Mucosa of descending colon (tissue), 3 donors: ENCODE data around the gene DOCK6. TPM values are rescaled to one million over a fixed set of nuclear protein-coding genes. Genes with fewer than 3 reads are reported as not detected.
A peak's percentile ranks its signal among the peaks of the same experiment; 100 is the strongest.

Experiments used
- ATAC-seq: fragments of 200-7000 bp; cut with Tn5 transposase; one replicate; pipeline ENCODE4 v1.9.1; 2020; ENCODE audit warnings: mild to moderate bottlenecking, moderate library complexity
- DNase-seq, 3 donors: peaks; one replicate each; pipeline ENCODE4 v3.0.0-alpha.2; 2020
- H3K36me3 ChIP-seq: fragments of 200-600 bp; one replicate; pipeline ENCODE4 v1.8.0; 2021; ENCODE audit warnings: low read depth, mild to moderate bottlenecking
- H3K4me1 ChIP-seq: fragments of 200-600 bp; one replicate; pipeline ENCODE4 v1.8.0; 2021; ENCODE audit warnings: low read depth, mild to moderate bottlenecking
- H3K4me3 ChIP-seq: fragments of 200-600 bp; one replicate; pipeline ENCODE4 v1.8.0; 2021; ENCODE audit warnings: mild to moderate bottlenecking
- H3K9me3 ChIP-seq: fragments of 200-600 bp; one replicate; pipeline ENCODE4 v1.8.0; 2021; ENCODE audit warnings: mild to moderate bottlenecking
- intact Hi-C, 2 donors: fragments of 100-400 bp; cut with DNase I in 1 of 2; cut with micrococcal nuclease in 1 of 2; formaldehyde crosslinking; loops; one replicate each; pipeline versions ENCODE4 v1.11.0 to v1.11.1; 2022; cut with DNase I, micrococcal nuclease
- total RNA-seq, 3 donors: library from RNA; stranded (reverse); fragmentation: NEBNext Ultra II Directional in 2 of 3; extraction: Animal tissue kit (Norgen Biotek cat#: 25700) in 2 of 3; gene quantifications; one replicate each; pipeline versions ENCODE4 v1.2.1 to v1.2.4, GENCODE V29; 2021 to 2023
- TF ChIP-seq, protein P1 (sequence below): fragments of 200-600 bp; IDR thresholded peaks from one replicate; pipeline ENCODE4 v1.8.0; 2022; ENCODE audit warnings: antibody characterized with exemption, mild to moderate bottlenecking
- donor health status: DM: no; HTN: no; CAD: no; lungs with moderate emphysema.
- donor health status: DM: no; HTN: no; CAD: no.
- donor health status: DM: no; HTN: yes; CAD: no.

DOCK6 gene
- total RNA-seq, 3 donors from 2014 or later, result 62.4 to 94.7 (median 62.8) TPM

DNA sequence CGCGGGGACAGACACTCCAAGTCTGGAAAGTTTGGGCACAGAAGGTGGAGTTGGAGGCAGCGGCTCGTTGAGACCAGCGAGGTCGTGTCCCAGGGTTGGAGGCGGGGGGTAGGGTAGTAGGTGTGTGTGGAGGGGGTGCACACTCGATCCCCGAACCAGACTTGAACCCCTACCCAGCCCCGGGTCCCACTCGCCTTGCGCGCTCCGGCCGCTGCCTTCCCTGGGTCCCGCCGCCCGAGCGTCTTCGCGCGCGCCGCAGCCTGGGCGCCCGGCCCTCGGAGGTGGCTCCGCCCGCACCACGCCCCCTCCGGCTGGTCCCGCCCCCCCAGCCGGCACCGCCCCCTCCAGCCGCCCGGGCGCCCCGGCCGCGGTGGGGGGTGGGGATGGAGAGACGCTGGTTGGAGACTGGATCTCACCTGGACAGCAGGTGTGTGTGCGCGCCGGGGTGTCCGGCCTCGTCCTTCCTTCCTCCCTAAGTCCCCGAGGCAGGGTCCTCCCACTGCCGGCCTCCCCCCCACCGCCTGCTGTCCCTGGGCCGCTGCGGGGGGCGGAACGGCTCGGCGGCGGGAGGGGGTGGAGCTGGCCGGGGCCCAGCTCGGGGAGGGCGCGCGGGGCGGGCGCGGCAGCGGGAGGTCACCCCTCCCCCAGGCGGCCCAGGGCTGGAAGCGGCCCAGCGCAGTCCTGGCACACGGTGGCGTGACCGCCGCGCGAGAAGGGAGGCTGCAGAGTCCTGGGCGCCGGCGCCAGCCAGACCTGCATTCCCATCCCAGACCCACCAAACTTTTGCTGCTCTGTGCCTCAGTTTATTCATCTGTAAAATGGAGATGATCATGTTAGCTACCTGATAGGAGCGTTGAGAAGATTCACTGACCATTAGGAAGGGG is 64.8 kb downstream of the DOCK6 start, which contains the start of gene KANK2:
TSS of gene KANK2 (minus strand) at position 255 of the 884 bp plus-strand sequence. CDS start 3,034 bp downstream, outside the sequence.
- Histone ChIP-seq H3K4me1 (peaks cover 11% of the 10 kb centered on the region), H3K9me3 (no peaks in the 10 kb centered on the region), H3K36me3 (no peaks in the 10 kb centered on the region), H3K4me3 (peak within 1 kb of the TSS; percentile 17)
- ATAC-seq, result peak; percentile 97
- intact Hi-C loops, result no loop called here
- DNase-seq, result peak; percentile 88 to 95 (median 90)
- TF ChIP-seq, protein P1, sequence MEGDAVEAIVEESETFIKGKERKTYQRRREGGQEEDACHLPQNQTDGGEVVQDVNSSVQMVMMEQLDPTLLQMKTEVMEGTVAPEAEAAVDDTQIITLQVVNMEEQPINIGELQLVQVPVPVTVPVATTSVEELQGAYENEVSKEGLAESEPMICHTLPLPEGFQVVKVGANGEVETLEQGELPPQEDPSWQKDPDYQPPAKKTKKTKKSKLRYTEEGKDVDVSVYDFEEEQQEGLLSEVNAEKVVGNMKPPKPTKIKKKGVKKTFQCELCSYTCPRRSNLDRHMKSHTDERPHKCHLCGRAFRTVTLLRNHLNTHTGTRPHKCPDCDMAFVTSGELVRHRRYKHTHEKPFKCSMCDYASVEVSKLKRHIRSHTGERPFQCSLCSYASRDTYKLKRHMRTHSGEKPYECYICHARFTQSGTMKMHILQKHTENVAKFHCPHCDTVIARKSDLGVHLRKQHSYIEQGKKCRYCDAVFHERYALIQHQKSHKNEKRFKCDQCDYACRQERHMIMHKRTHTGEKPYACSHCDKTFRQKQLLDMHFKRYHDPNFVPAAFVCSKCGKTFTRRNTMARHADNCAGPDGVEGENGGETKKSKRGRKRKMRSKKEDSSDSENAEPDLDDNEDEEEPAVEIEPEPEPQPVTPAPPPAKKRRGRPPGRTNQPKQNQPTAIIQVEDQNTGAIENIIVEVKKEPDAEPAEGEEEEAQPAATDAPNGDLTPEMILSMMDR, result no peak

DNA sequence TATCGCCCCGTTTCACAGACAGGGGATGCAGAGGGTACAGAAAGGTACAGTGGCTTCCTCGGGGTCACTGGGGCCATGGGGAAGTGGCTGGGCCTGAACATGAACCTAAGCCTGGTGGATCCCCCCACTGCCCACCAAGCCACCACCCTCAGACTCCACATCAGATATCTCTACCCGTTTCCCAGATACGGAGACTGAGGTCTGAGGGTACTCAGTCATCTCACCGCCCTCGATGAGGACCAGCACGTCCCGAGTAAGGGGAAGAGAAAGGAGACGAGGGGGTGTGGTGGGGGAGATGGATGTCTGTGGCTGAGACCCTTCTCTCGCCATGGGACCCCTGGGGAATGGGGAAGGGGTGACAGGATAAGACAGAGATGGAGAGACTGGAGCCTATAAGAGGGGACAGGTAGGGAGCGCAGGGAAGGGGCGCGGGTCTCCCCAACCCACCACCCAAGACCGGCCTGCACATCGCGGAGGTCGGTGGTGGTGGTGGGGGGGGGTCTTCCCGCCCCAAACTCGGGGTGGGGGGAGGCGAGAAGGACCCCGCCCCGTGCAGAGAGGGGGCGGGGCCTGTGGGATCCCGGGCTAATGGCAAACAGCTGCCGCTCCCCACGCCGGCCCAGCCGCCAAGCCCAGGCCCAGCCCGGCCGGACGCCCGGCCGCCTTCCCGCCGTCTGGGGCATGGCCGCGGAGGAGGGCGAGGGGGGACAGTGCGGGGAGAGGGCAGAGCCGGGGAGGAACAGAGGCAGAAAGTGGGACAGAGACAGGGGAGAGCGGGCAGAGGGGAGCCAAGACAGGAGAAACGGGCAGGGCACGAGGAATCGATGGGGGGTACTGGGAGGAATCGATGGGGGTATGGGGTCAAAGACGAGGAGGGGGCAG is 65.7 kb downstream of the DOCK6 start:
- intact Hi-C loops, result no loop called here
- H3K36me3 ChIP-seq, result no peaks in the 10 kb centered on the region
- DNase-seq, result peak; percentile 37 to 65 (median 61)
- H3K4me3 ChIP-seq, result peak overlapping the region; percentile 17
- ATAC-seq, result peak; percentile 37
- H3K9me3 ChIP-seq, result no peaks in the 10 kb centered on the region
- peaks cover 11% of the 10 kb centered on the region for H3K4me1 ChIP-seq
- TF ChIP-seq, protein P1, result no peak

DNA sequence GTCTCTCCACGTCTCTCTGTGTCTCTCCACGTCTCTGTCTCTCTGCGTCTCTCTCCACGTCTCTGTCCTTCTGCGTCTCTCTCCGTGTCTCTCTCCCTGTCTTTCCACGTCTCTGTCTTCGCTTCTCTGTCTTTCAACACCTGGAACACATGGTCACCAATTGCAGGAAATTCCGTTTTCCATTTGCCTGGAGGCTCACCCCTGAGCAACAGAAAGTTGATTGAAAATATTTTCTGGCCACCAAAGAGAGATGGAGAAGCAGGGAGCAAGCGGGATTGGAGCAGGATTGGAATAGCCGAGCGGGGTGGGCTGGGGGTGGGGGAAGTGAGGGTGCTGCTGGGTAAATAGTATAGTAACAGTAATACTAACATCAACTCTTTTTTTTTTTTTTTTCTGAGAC is 66.6 kb downstream of the DOCK6 start:
- no peaks in the 10 kb centered on the region for H3K9me3 ChIP-seq
- H3K36me3 ChIP-seq, result no peaks in the 10 kb centered on the region
- peaks cover 11% of the 10 kb centered on the region for H3K4me1 ChIP-seq
- ATAC-seq (no peak), DNase-seq (no peak)
- no peak overlapping the region for H3K4me3 ChIP-seq
- intact Hi-C loops, result no loop called here
- TF ChIP-seq, protein P1, result no peak

DNA sequence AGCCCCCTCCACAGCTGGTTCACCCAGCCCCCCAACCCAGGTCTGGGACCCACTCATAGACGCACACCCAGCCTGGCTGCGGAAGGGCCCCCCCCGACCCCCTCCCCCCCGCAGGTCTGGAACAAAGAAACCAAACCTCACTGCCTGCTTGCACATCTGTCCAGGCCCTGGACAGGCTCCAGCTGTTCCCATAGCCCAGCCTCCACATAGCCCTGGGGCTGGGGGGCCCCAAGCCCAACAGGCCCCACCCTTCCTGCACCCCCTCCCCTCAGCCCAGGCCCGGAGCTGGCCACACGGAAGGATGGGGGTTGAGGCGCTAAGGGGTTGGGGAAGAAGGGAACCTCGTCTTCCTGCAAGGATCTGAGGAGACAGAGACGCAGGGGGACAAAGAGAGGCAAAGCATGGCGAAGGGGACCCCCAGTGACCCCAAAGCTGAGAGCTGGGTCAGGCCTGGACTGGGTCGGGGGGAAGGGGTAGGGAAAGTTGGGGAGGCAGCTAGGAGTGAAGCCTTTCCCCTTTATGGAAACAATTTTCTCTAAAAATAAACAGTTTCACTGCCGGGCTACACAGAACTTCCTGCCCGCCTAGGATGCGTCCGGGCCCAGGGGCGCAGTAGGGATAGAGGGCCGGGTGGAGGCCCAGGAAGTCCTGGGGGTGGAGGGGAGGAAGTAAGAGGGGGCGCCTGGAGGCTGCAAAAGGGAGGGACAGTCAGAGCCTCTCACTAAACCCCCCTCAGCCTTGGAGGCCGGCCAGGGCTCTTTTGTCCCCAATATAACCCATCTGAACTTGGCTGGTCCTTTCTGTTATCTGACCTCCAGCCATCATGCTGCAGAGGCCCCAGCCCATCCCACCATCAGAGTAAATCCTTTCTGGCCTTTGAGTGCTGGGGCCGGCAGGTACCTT is 67.4 kb downstream of the DOCK6 start:
- H3K4me1 ChIP-seq, result peaks cover 11% of the 10 kb centered on the region
- DNase-seq (peak in 1 of 3 donors; percentile 54), ATAC-seq (no peak)
- H3K4me3 ChIP-seq, result no peak overlapping the region
- H3K9me3 ChIP-seq, result no peaks in the 10 kb centered on the region
- intact Hi-C loops, result no loop called here
- H3K36me3 ChIP-seq, result no peaks in the 10 kb centered on the region
- TF ChIP-seq, protein P1, result no peak

DNA sequence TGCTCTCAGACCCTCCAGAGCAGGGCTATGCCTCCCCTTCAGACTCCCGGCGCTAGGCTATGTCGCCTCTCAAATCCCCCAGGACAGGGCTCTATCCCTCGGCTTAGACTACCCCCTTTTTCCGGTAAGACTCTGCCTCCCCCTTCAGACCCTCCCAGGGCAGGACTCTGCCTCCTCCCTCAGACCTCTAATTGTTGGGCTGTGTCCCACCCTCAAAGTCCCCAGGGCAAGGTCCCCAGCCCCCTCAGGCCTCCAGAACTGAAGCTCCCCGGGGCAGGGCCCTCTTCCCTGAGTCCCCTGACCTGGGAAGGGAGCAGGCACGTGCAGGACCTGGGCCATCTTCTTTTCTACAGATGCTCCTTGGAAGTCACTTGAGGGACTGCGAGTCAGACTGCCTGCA is 68.2 kb downstream of the DOCK6 start:
- DNase-seq (no peak), ATAC-seq (no peak)
- no peaks in the 10 kb centered on the region for H3K36me3 ChIP-seq
- H3K4me3 ChIP-seq, result no peak overlapping the region
- peaks cover 11% of the 10 kb centered on the region for H3K4me1 ChIP-seq
- TF ChIP-seq, protein P1, result no peak
- intact Hi-C loops, result no loop called here
- no peaks in the 10 kb centered on the region for H3K9me3 ChIP-seq
